ENCODE results near the gene EXD3.
A peak's percentile ranks its signal among the peaks of the same experiment; 100 is the strongest.

EXD3 gene

GRCh38 chr9:137303151-137303892 is 119.6 kb downstream of the EXD3 start:
- DNase-seq = no peak

- peak; percentile 42 for DNase-seq
Observed at GRCh38 chr9:137302449-137303150, 120.4 kb downstream of the EXD3 start.

GRCh38 chr9:137302118-137302448 is 120.9 kb downstream of the EXD3 start, which contains the start of gene NRARP:
Gene NRARP, minus strand, starts transcription at chr9:137302271. Its CDS starts 343 bp downstream, at chr9:137301928.
- DNase-seq = peak; percentile 93

- DNase-seq = peak; percentile 62
Observed at GRCh38 chr9:137301081-137301947, 121.6 kb downstream of the EXD3 start.

- DNase-seq = peak; percentile 76
Observed at GRCh38 chr9:137300567-137301080, 122.3 kb downstream of the EXD3 start.

- peak; percentile 21 for DNase-seq
Observed at GRCh38 chr9:137299938-137300337, 123.0 kb downstream of the EXD3 start.

GRCh38 chr9:137299203-137299565 is 123.8 kb downstream of the EXD3 start:
- no peak for DNase-seq

- no peak for DNase-seq
Observed at GRCh38 chr9:137298401-137299202, 124.4 kb downstream of the EXD3 start.

- no peak for DNase-seq
Observed at GRCh38 chr9:137297966-137298365, 125.0 kb downstream of the EXD3 start.

- peak; percentile 27 for DNase-seq
Observed at GRCh38 chr9:137296670-137297664, 126.0 kb downstream of the EXD3 start.

- DNase-seq = peak; percentile 38
Observed at GRCh38 chr9:137295849-137296669, 126.9 kb downstream of the EXD3 start.

GRCh38 chr9:137295238-137295811 is 127.6 kb downstream of the EXD3 start:
- DNase-seq = peak; percentile 45

GRCh38 chr9:137294681-137295237 is 128.2 kb downstream of the EXD3 start:
- DNase-seq = no peak

GRCh38 chr9:137294091-137294680 is 128.8 kb downstream of the EXD3 start:
- peak; percentile 70 for DNase-seq

GRCh38 chr9:137293482-137294090 is 129.4 kb downstream of the EXD3 start:
- DNase-seq = no peak

GRCh38 chr9:137293094-137293481 is 129.9 kb downstream of the EXD3 start:
- DNase-seq = no peak

- DNase-seq = peak; percentile 88
Observed at GRCh38 chr9:137286975-137287383, 136.0 kb downstream of the EXD3 start.

- DNase-seq = no peak
Observed at GRCh38 chr9:137281345-137282116, 141.4 kb downstream of the EXD3 start.

All from NCI-H82 (cell line).